Mucosa of descending colon (tissue), 3 donors: ENCODE results near the gene OSBPL5. TPM values are rescaled to one million over a fixed set of nuclear protein-coding genes. Genes with fewer than 3 reads are reported as not detected.

Source experiments
- ATAC-seq: fragments of 200-7000 bp; cut with Tn5 transposase; one replicate; pipeline ENCODE4 v1.9.1; 2020; ENCODE audit warnings: mild to moderate bottlenecking, moderate library complexity
- DNase-seq, 3 donors: peaks; one replicate each; pipeline ENCODE4 v3.0.0-alpha.2; 2020
- H3K36me3 ChIP-seq: fragments of 200-600 bp; one replicate; pipeline ENCODE4 v1.8.0; 2021; ENCODE audit warnings: low read depth, mild to moderate bottlenecking
- H3K4me1 ChIP-seq: fragments of 200-600 bp; one replicate; pipeline ENCODE4 v1.8.0; 2021; ENCODE audit warnings: low read depth, mild to moderate bottlenecking
- H3K4me3 ChIP-seq: fragments of 200-600 bp; one replicate; pipeline ENCODE4 v1.8.0; 2021; ENCODE audit warnings: mild to moderate bottlenecking
- H3K9me3 ChIP-seq: fragments of 200-600 bp; one replicate; pipeline ENCODE4 v1.8.0; 2021; ENCODE audit warnings: mild to moderate bottlenecking
- intact Hi-C, 2 donors: fragments of 100-400 bp; cut with DNase I in 1 of 2; cut with micrococcal nuclease in 1 of 2; formaldehyde crosslinking; loops; one replicate each; pipeline versions ENCODE4 v1.11.0 to v1.11.1; 2022; cut with DNase I, micrococcal nuclease
- total RNA-seq, 3 donors: library from RNA; stranded (reverse); fragmentation: NEBNext Ultra II Directional in 2 of 3; extraction: Animal tissue kit (Norgen Biotek cat#: 25700) in 2 of 3; gene quantifications; one replicate each; pipeline versions ENCODE4 v1.2.1 to v1.2.4, GENCODE V29; 2021 to 2023
- TF ChIP-seq, protein P1 (sequence below): fragments of 200-600 bp; IDR thresholded peaks from one replicate; pipeline ENCODE4 v1.8.0; 2022; ENCODE audit warnings: antibody characterized with exemption, mild to moderate bottlenecking
- donor health status: DM: no; HTN: no; CAD: no; lungs with moderate emphysema.
- donor health status: DM: no; HTN: no; CAD: no.
- donor health status: DM: no; HTN: yes; CAD: no.

Gene OSBPL5
- total RNA-seq, 3 donors from 2014 or later: 43.6 to 64.1 (median 52.4) TPM

DNA sequence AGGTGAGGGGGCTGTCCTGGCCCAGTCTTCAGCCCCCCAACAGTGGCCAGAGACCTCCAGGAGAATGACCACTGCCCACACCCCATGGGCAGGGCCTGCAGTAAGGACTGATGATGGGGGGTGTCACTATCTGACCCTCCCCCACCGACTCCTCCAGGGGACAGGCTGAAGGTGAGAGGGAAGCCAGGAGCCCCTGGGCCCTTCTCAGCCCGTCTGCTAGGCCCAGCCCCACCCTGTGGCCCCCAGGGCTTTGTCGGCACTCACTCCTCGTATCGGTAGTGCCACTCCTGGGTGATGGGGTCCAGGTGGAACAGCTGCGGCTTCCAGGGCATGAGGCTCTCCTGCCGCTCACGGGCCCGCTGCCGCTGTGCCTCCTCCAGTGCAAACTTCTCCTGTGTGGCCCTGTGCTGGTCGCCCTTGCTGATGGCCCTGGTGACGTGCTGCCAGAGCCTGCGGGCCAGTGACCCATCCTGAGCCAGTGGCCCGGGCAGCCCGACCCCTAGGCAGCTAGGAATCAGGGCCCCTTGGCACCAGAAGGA is 72.4 kb downstream of the OSBPL5 start:
- ATAC-seq (no peak), DNase-seq (no peak)
- TF ChIP-seq, protein P1, sequence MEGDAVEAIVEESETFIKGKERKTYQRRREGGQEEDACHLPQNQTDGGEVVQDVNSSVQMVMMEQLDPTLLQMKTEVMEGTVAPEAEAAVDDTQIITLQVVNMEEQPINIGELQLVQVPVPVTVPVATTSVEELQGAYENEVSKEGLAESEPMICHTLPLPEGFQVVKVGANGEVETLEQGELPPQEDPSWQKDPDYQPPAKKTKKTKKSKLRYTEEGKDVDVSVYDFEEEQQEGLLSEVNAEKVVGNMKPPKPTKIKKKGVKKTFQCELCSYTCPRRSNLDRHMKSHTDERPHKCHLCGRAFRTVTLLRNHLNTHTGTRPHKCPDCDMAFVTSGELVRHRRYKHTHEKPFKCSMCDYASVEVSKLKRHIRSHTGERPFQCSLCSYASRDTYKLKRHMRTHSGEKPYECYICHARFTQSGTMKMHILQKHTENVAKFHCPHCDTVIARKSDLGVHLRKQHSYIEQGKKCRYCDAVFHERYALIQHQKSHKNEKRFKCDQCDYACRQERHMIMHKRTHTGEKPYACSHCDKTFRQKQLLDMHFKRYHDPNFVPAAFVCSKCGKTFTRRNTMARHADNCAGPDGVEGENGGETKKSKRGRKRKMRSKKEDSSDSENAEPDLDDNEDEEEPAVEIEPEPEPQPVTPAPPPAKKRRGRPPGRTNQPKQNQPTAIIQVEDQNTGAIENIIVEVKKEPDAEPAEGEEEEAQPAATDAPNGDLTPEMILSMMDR: no peak
- intact Hi-C loops: loop anchor here (5.0 kb wide), 1 partner anchor 55 kb away; no protein-coding TSS in a partner anchor
- Histone ChIP-seq H3K9me3 (no peaks in the 10 kb centered on the region), H3K4me1 (no peaks in the 10 kb centered on the region), H3K36me3 (no peaks in the 10 kb centered on the region), H3K4me3 (no peak overlapping the region)

DNA sequence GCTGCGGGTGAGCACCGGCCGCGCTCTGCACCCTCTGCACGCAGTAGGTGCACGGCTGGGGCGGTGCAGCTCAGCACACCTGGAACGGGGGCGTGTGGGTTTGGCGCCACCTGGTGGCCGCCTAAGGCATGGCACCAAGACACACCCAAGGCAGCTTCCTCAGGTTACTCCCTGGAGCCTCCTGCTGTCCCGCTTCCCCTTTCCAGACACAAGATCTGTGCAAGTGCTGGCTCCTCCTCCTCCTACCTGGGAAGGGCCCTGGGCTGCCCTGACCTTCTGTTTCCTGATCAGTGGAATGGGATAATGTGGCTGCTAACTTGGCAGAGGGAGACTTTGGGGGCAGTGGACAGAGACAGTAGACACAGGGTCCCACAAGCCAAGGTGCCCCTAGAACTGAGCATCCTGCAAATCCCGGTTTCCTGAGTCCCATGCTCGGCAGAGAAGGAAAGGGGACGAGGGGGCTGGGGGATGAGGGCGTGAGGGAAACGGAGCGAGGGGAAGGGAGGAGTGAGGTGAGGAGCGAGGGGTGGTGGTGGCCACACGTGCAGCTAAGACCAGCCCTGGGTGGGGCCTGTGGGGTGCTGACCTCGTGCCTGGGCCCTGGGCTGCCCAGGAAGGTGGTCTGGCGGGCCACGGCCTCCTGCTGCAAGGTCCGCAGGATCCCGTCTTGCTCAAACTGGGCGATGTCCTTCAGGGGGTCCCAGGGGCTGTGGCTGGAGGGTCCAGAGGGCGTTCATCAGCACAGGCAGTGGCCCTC is 73.1 kb downstream of the OSBPL5 start:
- intact Hi-C loops: loop anchor here (5.0 kb wide), 1 partner anchor 55 kb away; no protein-coding TSS in a partner anchor
- Histone ChIP-seq H3K9me3 (no peaks in the 10 kb centered on the region), H3K4me3 (no peak overlapping the region), H3K4me1 (no peaks in the 10 kb centered on the region), H3K36me3 (no peaks in the 10 kb centered on the region)
- TF ChIP-seq, protein P1: peak; percentile 98
- ATAC-seq (peak; percentile 94), DNase-seq (peak; percentile 79 to 87 (median 86))

DNA sequence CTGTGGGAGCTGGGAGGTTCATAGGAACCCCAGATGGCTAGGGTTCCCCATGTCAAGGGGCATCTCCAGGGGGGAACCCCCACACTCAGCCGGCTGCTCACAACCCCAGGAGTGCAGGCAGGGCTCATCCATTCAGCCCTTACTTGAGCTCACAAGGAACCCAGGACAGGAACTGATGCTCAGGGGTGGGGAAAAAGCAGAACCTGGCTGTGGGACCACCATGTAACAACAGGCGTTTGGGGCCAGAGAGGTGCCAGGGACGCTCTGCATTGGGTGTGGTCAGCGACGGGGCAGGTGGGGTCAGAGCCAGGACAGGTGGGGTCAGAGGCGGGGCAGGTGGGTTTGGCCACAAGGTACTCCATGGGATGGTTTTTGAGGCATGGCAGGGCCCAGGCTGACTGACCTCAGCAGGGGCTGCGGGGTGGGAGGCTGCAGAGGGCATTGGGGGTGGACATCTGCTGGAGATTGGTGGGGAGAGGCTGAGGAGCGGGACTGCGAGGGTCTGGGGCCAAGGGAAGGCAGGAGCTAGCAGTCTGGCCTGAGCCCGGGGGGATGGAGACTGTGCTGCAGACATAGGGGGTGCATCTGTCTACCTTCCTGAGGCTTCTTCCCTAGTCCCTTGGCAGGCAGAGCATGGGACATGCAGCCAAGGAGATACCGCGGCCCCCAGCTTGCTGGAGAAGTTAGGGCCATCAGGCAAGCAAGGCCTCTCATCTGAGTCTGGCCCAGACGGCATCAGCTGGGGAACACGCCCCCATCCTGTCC is 73.8 kb downstream of the OSBPL5 start:
- no peaks in the 10 kb centered on the region for H3K4me1 ChIP-seq
- no peaks in the 10 kb centered on the region for H3K36me3 ChIP-seq
- ATAC-seq: no peak
- intact Hi-C loops: loop anchor here (5.0 kb wide), 1 partner anchor 54 kb away; no protein-coding TSS in a partner anchor
- H3K4me3 ChIP-seq: no peak overlapping the region
- no peak for DNase-seq
- TF ChIP-seq, protein P1: no peak
- H3K9me3 ChIP-seq: no peaks in the 10 kb centered on the region

DNA sequence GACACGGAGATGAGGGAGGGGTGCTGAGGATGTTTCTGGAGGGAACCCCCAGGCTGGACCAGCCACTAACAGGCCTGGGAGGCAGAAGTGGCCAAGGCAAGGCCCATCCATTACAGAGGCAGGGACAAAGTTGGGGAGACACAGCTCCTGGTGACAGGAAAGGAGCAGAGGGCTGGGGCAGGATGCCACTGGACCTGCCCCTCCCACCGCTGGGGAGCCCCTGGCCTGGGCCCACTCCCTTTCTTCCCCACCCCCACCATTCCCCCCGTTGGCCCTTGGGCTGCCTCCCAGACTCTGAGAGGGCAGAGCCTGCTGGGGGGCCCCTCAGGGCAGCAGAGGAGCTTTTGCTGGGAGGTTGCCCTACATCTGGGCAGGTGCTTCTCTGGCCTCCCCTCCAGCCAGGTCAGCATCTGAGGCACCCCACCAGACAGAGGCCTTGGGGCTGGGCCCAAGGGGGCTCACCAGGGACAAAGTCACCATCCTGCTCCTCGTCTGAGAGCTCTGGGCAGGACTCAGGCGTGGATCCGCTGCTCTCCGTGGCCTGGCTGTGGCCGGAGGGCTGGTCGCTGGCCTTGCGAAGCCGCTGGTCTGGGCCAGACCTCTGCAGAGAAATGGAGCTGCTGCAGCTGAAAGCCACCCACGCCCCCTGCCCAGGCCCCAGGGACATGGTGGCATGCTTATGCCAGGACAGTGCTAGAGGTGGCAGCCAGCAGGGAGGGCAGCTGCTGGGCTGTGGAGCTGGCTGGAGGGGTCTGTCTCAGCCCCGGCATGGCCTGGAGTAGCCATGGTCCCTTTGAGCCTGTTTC is 74.8 kb downstream of the OSBPL5 start:
- DNase-seq (no peak), ATAC-seq (no peak)
- no peaks in the 10 kb centered on the region for H3K36me3 ChIP-seq
- intact Hi-C loops: loop anchor here (5.0 kb wide), 1 partner anchor 53 kb away; no protein-coding TSS in a partner anchor
- no peaks in the 10 kb centered on the region for H3K9me3 ChIP-seq
- H3K4me3 ChIP-seq: no peak overlapping the region
- TF ChIP-seq, protein P1: no peak
- H3K4me1 ChIP-seq: no peaks in the 10 kb centered on the region
